ENCODE measurements around the gene VPS33A.

DNA sequence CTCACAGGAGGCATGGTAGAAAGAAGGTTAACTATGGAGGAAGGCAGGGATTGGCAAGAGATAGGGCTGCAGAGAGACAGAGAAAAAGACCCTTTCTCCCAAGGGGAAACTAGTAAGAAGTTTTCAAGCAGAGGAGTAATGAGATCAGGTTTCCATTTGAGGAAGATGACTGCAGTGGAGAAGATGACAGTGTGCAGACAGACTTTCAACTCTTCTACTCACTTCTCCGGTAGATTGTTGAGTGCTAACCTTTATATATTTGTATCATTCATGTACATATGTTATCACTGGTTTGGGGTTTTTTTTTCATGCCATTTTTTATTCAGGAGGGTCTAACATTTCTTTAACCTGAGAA lies 68.7 kb downstream of the VPS33A start:
- TF ChIP-seq POLR2AphosphoS5 (IDR thresholded peaks at IDR 0.05; ENCODE audit: low read depth) (no peak), EZH2 (IDR thresholded peaks at IDR 0.05; ENCODE audit: low read depth, unreplicated experiment) (no peak), ZNF331 (CRISPR knock-in tag; IDR thresholded peaks at IDR 0.05; ENCODE audit: low read depth) (no peak), JUNB (IDR thresholded peaks at IDR 0.05; ENCODE audit: unreplicated experiment) (no peak), EZH2phosphoT487 (IDR thresholded peaks at IDR 0.05; ENCODE audit: unreplicated experiment) (no peak), CREB1 (CRISPR knock-in tag; IDR thresholded peaks at IDR 0.05; ENCODE audit: low read depth) (no peak), ZNF462 (CRISPR knock-in tag; IDR thresholded peaks at IDR 0.05) (no peak), ETS1 (IDR thresholded peaks at IDR 0.05) (no peak), ZNF114 (CRISPR knock-in tag; IDR thresholded peaks at IDR 0.05) (no peak), STAT1 (IDR thresholded peaks at IDR 0.05; ENCODE audit: unreplicated experiment) (no peak)
- TF ChIP-seq, protein P1, sequence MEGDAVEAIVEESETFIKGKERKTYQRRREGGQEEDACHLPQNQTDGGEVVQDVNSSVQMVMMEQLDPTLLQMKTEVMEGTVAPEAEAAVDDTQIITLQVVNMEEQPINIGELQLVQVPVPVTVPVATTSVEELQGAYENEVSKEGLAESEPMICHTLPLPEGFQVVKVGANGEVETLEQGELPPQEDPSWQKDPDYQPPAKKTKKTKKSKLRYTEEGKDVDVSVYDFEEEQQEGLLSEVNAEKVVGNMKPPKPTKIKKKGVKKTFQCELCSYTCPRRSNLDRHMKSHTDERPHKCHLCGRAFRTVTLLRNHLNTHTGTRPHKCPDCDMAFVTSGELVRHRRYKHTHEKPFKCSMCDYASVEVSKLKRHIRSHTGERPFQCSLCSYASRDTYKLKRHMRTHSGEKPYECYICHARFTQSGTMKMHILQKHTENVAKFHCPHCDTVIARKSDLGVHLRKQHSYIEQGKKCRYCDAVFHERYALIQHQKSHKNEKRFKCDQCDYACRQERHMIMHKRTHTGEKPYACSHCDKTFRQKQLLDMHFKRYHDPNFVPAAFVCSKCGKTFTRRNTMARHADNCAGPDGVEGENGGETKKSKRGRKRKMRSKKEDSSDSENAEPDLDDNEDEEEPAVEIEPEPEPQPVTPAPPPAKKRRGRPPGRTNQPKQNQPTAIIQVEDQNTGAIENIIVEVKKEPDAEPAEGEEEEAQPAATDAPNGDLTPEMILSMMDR (conservative IDR thresholded peaks at IDR 0.05; ENCODE audit: low read depth in 2 of 2) = no peak
- TF ChIP-seq, protein P2, sequence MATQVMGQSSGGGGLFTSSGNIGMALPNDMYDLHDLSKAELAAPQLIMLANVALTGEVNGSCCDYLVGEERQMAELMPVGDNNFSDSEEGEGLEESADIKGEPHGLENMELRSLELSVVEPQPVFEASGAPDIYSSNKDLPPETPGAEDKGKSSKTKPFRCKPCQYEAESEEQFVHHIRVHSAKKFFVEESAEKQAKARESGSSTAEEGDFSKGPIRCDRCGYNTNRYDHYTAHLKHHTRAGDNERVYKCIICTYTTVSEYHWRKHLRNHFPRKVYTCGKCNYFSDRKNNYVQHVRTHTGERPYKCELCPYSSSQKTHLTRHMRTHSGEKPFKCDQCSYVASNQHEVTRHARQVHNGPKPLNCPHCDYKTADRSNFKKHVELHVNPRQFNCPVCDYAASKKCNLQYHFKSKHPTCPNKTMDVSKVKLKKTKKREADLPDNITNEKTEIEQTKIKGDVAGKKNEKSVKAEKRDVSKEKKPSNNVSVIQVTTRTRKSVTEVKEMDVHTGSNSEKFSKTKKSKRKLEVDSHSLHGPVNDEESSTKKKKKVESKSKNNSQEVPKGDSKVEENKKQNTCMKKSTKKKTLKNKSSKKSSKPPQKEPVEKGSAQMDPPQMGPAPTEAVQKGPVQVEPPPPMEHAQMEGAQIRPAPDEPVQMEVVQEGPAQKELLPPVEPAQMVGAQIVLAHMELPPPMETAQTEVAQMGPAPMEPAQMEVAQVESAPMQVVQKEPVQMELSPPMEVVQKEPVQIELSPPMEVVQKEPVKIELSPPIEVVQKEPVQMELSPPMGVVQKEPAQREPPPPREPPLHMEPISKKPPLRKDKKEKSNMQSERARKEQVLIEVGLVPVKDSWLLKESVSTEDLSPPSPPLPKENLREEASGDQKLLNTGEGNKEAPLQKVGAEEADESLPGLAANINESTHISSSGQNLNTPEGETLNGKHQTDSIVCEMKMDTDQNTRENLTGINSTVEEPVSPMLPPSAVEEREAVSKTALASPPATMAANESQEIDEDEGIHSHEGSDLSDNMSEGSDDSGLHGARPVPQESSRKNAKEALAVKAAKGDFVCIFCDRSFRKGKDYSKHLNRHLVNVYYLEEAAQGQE (IDR thresholded peaks at IDR 0.05; ENCODE audit: unreplicated experiment) = no peak

All from GM23338 (cell line).